Left ventricle myocardium inferior (tissue), 1 donor: ENCODE data around the gene DRD3. TPM values are rescaled to one million over a fixed set of nuclear protein-coding genes. Genes with fewer than 3 reads are reported as not detected.
A peak's percentile ranks its signal among the peaks of the same experiment; 100 is the strongest.

Experiments
- DNase-seq: peaks from one replicate; pipeline ENCODE4 v3.0.0-alpha.2; 2020
- H3K27ac ChIP-seq: fragments of 200-600 bp; replicated peaks from 2 replicates; pipeline ENCODE4 v1.8.0; 2021
- H3K27me3 ChIP-seq: fragments of 200-600 bp; 2 replicates; pipeline ENCODE4 v1.8.0; 2021; ENCODE audit warnings: low read depth
- H3K36me3 ChIP-seq: fragments of 200-600 bp; 2 replicates; pipeline ENCODE4 v1.8.0; 2021
- H3K4me1 ChIP-seq: fragments of 200-600 bp; 2 replicates; pipeline ENCODE4 v1.8.0; 2021
- H3K4me3 ChIP-seq: fragments of 200-600 bp; 2 replicates; pipeline ENCODE4 v1.8.0; 2021; ENCODE audit warnings: mild to moderate bottlenecking, moderate library complexity
- H3K9me3 ChIP-seq: fragments of 200-600 bp; replicated peaks from 2 replicates; pipeline ENCODE4 v1.8.0; 2021
- intact Hi-C: fragments of 100-400 bp; cut with micrococcal nuclease; formaldehyde crosslinking; loops from one replicate; pipeline ENCODE4 v1.11.0; 2022
- total RNA-seq: library from RNA; stranded (reverse); fragmentation: NEBNext Ultra II Directional; extraction: Animal tissue kit (Norgen Biotek cat#: 25700); gene quantifications from one replicate; pipeline ENCODE4 v1.2.1, GENCODE V29; 2021
- TF ChIP-seq, protein P1 (sequence below): fragments of 200-600 bp; IDR thresholded peaks from 2 replicates; pipeline ENCODE4 v1.8.0; 2021; ENCODE audit warnings: antibody characterized with exemption, mild to moderate bottlenecking, borderline replicate concordance
- donor health status: DM: no; HTN: yes; CAD: no; lungs with severe emphysema.

Gene DRD3
- total RNA-seq, 1 donor from 2014 or later, result not detected

DNA sequence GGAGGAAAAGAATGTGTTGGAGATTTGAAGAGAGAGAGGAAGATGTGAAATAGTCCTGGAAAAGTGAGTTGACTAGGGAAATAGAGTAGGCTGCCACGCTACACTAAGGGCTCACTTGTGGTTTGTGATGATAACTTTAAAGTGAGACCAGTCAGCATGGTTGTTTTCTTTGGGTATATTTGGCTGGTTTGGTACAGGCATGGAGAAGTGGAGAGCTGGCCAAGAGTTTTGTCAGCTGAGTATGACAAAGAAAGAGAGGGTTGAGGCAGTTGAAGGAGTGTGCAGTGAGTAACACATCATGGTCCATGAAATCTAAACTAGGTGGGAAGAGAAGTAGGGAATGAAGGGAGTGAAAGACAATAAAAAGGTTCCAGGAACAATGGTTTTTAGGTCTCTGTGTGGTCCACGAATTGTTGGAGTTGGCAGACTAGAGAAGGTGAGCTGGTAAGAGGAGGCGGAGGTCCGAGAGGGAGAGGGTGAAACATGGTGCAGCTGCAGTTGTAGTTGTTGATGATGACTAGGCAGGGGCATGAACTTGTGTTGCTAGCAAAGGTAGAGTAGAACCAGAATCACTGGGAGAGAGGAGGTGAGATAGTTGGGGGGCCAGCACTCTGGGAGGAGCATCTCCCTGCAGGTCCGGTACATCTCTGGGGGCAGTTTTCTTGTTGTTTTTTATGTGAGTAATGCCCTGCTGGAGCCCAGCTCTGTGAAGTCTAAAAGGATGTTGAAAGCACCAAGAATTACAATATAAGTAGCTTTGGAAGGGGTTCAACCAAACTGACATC lies 37.5 kb upstream of the DRD3 start:
- peaks cover 16% of the 10 kb centered on the region for H3K4me1 ChIP-seq
- H3K27me3 ChIP-seq, result peaks cover 72% of the 10 kb centered on the region
- H3K36me3 ChIP-seq, result no peaks in the 10 kb centered on the region
- DNase-seq, result no peak
- no peak overlapping the region for H3K4me3 ChIP-seq
- no peak overlapping the region for H3K27ac ChIP-seq
- intact Hi-C loops, result no loop called here
- TF ChIP-seq, protein P1, sequence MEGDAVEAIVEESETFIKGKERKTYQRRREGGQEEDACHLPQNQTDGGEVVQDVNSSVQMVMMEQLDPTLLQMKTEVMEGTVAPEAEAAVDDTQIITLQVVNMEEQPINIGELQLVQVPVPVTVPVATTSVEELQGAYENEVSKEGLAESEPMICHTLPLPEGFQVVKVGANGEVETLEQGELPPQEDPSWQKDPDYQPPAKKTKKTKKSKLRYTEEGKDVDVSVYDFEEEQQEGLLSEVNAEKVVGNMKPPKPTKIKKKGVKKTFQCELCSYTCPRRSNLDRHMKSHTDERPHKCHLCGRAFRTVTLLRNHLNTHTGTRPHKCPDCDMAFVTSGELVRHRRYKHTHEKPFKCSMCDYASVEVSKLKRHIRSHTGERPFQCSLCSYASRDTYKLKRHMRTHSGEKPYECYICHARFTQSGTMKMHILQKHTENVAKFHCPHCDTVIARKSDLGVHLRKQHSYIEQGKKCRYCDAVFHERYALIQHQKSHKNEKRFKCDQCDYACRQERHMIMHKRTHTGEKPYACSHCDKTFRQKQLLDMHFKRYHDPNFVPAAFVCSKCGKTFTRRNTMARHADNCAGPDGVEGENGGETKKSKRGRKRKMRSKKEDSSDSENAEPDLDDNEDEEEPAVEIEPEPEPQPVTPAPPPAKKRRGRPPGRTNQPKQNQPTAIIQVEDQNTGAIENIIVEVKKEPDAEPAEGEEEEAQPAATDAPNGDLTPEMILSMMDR, result no peak
- H3K9me3 ChIP-seq, result no peaks in the 10 kb centered on the region

DNA sequence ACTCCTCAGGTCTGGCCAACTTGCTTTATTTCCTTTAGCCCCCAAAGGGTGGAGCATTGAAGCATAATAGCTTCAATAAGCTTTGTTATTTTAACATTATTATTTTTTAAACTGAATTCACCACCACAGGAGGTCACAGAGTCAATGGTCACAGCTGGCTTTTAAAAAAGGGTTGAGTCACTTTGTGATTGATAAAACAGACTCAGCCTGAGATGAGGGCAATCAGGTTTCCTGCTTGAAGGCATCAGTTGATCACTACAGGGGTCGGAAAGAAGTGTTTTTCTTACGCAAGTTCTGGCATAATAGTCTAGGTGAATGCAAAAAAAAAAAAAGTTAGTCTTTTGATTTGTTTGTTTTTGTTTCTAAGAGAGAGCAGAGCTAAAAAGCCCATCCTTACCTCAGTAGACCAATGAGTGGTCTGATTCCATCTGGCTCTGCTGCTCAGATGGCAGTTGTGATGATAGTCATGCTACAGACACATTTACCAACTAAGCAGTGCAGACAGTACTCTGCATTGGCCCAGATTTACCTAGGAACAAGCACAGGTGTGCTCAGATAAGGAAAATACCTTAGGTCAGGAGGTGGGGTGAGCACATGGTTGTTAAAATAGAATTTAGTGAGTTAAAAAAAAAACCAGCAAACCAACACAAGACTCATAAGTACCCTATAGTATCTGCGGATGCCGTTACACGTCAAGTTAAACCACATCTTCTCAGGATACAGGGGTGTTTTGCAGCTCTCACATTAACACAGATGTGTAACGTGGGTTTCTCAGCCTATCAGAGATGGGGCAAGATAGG lies 35.9 kb upstream of the DRD3 start:
- no peak for DNase-seq
- Histone ChIP-seq H3K4me1 (peaks cover 16% of the 10 kb centered on the region), H3K27me3 (peaks cover 77% of the 10 kb centered on the region), H3K9me3 (no peaks in the 10 kb centered on the region), H3K27ac (no peak overlapping the region), H3K36me3 (no peaks in the 10 kb centered on the region), H3K4me3 (peak overlapping the region; percentile 39)
- intact Hi-C loops, result no loop called here
- TF ChIP-seq, protein P1, result no peak

DNA sequence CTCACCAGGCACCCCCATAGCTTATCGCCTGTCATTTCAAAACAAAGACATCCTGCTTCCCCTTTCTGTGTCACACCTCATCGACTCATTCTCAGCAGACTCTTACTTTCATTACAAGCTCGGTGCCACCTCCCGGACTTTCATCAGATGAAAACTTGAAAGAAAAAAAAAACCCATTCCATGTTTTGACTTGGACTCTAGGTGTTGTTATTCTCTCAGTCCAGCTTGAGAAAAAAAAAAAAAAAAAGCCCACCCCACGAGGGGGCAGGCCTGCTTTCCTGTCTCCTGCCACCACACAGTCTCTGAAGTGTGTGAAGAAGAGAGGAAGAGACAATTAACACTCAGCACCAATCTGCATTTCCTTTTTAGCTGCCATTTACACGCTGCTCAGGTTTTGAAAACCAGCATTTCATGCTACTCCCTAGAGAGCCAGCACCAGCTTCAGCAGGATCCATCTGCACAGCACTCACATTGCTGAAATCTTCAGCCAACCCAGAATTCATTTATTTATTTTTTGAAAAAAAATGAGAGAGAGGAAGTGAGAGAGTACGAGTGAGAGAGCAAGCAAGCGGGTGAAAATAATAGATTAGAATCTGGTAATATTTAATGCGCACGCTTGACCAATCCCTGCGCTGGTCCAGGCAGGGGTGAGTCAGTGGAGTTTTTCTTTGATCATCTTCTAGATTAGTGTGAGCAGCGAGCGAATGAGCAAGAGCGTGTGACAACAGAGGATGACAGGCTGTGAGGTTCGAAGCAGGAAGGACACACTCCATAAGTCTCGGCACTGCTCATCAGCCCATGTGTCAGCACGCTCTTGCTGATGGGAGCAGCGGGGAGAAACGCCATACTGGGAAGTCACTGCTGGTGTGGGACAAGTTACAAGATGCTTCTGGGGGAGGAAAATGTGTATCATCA lies 35.0 kb upstream of the DRD3 start:
- H3K27ac ChIP-seq, result no peak overlapping the region
- H3K4me3 ChIP-seq, result peak overlapping the region; percentile 39
- peaks cover 16% of the 10 kb centered on the region for H3K4me1 ChIP-seq
- H3K9me3 ChIP-seq, result no peaks in the 10 kb centered on the region
- intact Hi-C loops, result no loop called here
- peaks cover 73% of the 10 kb centered on the region for H3K27me3 ChIP-seq
- DNase-seq, result no peak
- TF ChIP-seq, protein P1, result no peak
- no peaks in the 10 kb centered on the region for H3K36me3 ChIP-seq

DNA sequence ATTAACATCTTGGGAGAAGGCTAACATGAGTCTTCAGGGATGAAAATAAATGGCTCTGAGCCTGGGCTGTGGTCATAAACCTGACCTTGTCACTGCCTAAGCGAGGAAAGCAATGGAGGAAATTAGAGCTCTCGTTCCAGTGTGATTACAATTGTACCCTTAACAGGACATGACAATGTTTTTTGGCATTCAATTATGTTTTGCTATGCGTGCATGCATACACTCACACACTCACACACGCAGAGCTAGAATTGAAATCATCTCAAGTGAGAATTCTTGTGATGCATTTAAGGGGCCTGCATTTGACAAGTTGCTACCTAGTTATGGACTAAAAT lies 34.4 kb upstream of the DRD3 start:
- Histone ChIP-seq H3K36me3 (no peaks in the 10 kb centered on the region), H3K9me3 (no peaks in the 10 kb centered on the region), H3K27ac (no peak overlapping the region), H3K4me3 (peak overlapping the region; percentile 39), H3K27me3 (peaks cover 67% of the 10 kb centered on the region), H3K4me1 (peaks cover 16% of the 10 kb centered on the region)
- intact Hi-C loops, result no loop called here
- no peak for DNase-seq
- TF ChIP-seq, protein P1, result no peak

DNA sequence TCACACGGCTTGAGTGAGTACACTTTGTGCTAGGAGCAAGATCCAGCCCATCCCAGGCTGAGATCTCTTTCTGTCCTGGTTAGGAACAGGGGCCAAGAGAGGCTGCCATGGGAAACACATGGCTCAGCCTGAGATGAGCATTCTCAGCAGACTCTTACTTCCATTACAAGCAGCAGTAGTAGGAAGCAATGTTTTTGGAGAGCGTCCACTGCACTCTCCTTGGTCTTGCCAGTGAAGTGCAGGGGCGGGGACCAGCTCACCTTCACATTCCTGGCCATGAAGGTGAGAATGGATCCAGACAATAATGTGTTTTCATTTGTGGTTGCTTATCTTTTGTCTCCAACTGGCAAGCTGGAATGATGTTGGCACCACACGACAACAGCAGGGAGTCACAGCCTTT lies 33.8 kb upstream of the DRD3 start:
- DNase-seq, result no peak
- H3K4me3 ChIP-seq, result no peak overlapping the region
- peaks cover 61% of the 10 kb centered on the region for H3K27me3 ChIP-seq
- TF ChIP-seq, protein P1, result no peak
- intact Hi-C loops, result no loop called here
- no peaks in the 10 kb centered on the region for H3K36me3 ChIP-seq
- H3K9me3 ChIP-seq, result no peaks in the 10 kb centered on the region
- peaks cover 16% of the 10 kb centered on the region for H3K4me1 ChIP-seq
- H3K27ac ChIP-seq, result no peak overlapping the region
